CD4-positive, alpha-beta T cell treated with Interleukin-21 for 1 hour (primary cell): ENCODE data around the gene ID2.
A peak's percentile ranks its signal among the peaks of the same experiment; 100 is the strongest.
"Not testable (repeated sequence)": the region's sequence is repeated elsewhere in the genome, so short reads cannot be mapped to it uniquely, and the experiment has no call there.

Source experiments
- DNase-seq: peaks from one replicate; pipeline ENCODE4 v3.0.0-alpha.2; 2020

The ID2 gene

GRCh38 chr2:8691859-8692437 lies 10.1 kb downstream of the ID2 start:
- no peak for DNase-seq

GRCh38 chr2:8692783-8693156 lies 10.9 kb downstream of the ID2 start:
- no peak for DNase-seq

GRCh38 chr2:8693157-8693821 lies 11.4 kb downstream of the ID2 start:
- DNase-seq, result peak; percentile 27

GRCh38 chr2:8694737-8695136 lies 12.9 kb downstream of the ID2 start:
- no peak for DNase-seq

- DNase-seq, result no peak
Measured at GRCh38 chr2:8697190-8697589, 15.3 kb downstream of the ID2 start.

GRCh38 chr2:8699839-8700238 lies 18.0 kb downstream of the ID2 start:
- no peak for DNase-seq

- no peak for DNase-seq
Measured at GRCh38 chr2:8701681-8702379, 20.0 kb downstream of the ID2 start.

- DNase-seq, result no peak
Measured at GRCh38 chr2:8704906-8705305, 23.1 kb downstream of the ID2 start.

- DNase-seq, result no peak
Measured at GRCh38 chr2:8709611-8710010, 27.8 kb downstream of the ID2 start.

- no peak for DNase-seq
Measured at GRCh38 chr2:8710951-8711350, 29.1 kb downstream of the ID2 start.

- DNase-seq, result no peak
Measured at GRCh38 chr2:8714283-8714682, 32.4 kb downstream of the ID2 start.

- no peak for DNase-seq
Measured at GRCh38 chr2:8714971-8715370, 33.1 kb downstream of the ID2 start.

GRCh38 chr2:8719528-8719927 lies 37.7 kb downstream of the ID2 start:
- DNase-seq, result no peak

- DNase-seq, result no peak
Measured at GRCh38 chr2:8720741-8721140, 38.9 kb downstream of the ID2 start.

- DNase-seq, result no peak
Measured at GRCh38 chr2:8721410-8721809, 39.6 kb downstream of the ID2 start.

- no peak for DNase-seq
Measured at GRCh38 chr2:8722986-8723385, 41.1 kb downstream of the ID2 start.

GRCh38 chr2:8725838-8726237 lies 44.0 kb downstream of the ID2 start:
- no peak for DNase-seq

- DNase-seq, result no peak
Measured at GRCh38 chr2:8728305-8729015, 46.6 kb downstream of the ID2 start.

- not testable (repeated sequence) for DNase-seq
Measured at GRCh38 chr2:8729101-8729500, 47.2 kb downstream of the ID2 start.

- DNase-seq, result no peak
Measured at GRCh38 chr2:8729939-8730338, 48.1 kb downstream of the ID2 start.

- no peak for DNase-seq
Measured at GRCh38 chr2:8732601-8733000, 50.7 kb downstream of the ID2 start.
